Loucy (cell line): ENCODE data around the gene MPDZ.

ENCODE experiments used
- EZH2phosphoT487 ChIP-seq: fragments of 200-600 bp; IDR thresholded peaks from 2 replicates; pipeline ENCODE4 v1.6.1; 2018; ENCODE audit warnings: antibody characterized with exemption, mild to moderate bottlenecking, moderate library complexity, borderline replicate concordance
- TF ChIP-seq, protein P1 (sequence below): fragments of 200-600 bp; sonication (generic); conservative IDR thresholded peaks from 2 replicates; pipeline ENCODE4 v1.5.1; 2014; ENCODE audit warnings: mild to moderate bottlenecking, antibody characterized with exemption, low read length

DNA sequence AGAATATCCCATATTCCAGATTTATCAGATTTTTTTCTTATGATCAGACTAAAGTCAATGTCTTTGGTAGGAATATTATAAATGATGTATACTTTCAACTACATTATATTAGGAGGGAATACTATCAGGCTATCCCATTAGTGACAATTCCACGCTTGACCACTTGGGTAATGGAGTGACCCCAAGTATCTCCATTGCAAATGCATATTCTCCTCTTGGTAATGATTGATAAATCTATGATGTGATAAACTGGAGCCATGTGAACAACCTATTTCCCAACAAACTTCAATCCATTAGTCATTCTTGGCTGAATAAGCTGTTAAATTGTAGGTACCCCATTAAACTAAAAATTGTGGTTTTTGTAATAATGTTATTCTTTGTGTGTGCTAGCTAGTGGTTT lies 12.2 kb upstream of the MPDZ start:
- TF ChIP-seq, protein P1, sequence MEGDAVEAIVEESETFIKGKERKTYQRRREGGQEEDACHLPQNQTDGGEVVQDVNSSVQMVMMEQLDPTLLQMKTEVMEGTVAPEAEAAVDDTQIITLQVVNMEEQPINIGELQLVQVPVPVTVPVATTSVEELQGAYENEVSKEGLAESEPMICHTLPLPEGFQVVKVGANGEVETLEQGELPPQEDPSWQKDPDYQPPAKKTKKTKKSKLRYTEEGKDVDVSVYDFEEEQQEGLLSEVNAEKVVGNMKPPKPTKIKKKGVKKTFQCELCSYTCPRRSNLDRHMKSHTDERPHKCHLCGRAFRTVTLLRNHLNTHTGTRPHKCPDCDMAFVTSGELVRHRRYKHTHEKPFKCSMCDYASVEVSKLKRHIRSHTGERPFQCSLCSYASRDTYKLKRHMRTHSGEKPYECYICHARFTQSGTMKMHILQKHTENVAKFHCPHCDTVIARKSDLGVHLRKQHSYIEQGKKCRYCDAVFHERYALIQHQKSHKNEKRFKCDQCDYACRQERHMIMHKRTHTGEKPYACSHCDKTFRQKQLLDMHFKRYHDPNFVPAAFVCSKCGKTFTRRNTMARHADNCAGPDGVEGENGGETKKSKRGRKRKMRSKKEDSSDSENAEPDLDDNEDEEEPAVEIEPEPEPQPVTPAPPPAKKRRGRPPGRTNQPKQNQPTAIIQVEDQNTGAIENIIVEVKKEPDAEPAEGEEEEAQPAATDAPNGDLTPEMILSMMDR: no peak
- TF ChIP-seq EZH2phosphoT487: no peak
